ENCODE data around the gene GCAT. TPM values are rescaled to one million over a fixed set of nuclear protein-coding genes. Genes with fewer than 3 reads are reported as not detected.

GCAT gene
- total RNA-seq, 1 experiment from 2014 or later = 24.8 TPM

GRCh38 chr22:37823134-37823985, 15.6 kb downstream of the GCAT start, which contains the start of gene GALR3:
Gene GALR3 (plus strand): TSS chr22:37823382. CDS start chr22:37823407, 25 bp downstream.
- no TSS peak for BruUV-seq (replicated peaks)
- Mint-ChIP-seq H3K4me1 (ENCODE audit: low read depth, unreplicated experiment) (peaks cover 12% of the 10 kb centered on the region), H3K27me3 (ENCODE audit: insufficient read depth, unreplicated experiment) (no peaks in the 10 kb centered on the region), H3K36me3 (ENCODE audit: insufficient read depth, unreplicated experiment) (peaks cover 14% of the 10 kb centered on the region), H3K9me3 (ENCODE audit: unreplicated experiment) (no peaks in the 10 kb centered on the region), H3K4me3 (ENCODE audit: unreplicated experiment) (no peak within 1 kb of the TSS), H3K27ac (ENCODE audit: unreplicated experiment) (no peak within 1 kb of the TSS)
- POLR2A ChIA-PET = no interaction called here
- no peaks in the 10 kb centered on the region for H3K9me3 ChIP-seq
- no peak for DNase-seq
- no peaks in the 10 kb centered on the region for H3K36me3 ChIP-seq (ENCODE audit: control insufficient read depth, insufficient read depth, low read length)
- H3K4me1 ChIP-seq = 0 out of 2 replicates have a peak, but pooled peaks cover 4% of the 10 kb centered on the region
- TF ChIP-seq CTCF (IDR thresholded peaks at IDR 0.05; ENCODE audit: insufficient read depth in 1 of 2, low read depth in 1 of 2, low read length in 1 of 2, severe bottlenecking in 1 of 2, unreplicated experiment in 1 of 2) = no peak
- intact Hi-C loops (cut with micrococcal nuclease; ENCODE audit: unreplicated experiment) = no loop called here
- no peak within 1 kb of the TSS for H3K4me3 ChIP-seq (ENCODE audit: low read depth, low read length)
- H3K27me3 ChIP-seq (replicated peaks; ENCODE audit: control insufficient read depth, insufficient read depth, low read length) = no peaks in the 10 kb centered on the region
- CTCF ChIA-PET = interaction anchor here (0.9 kb wide), 1 partner anchor 40 kb away, joined by 6 read pairs; no protein-coding TSS in a partner anchor

GRCh38 chr22:37824674-37825641, 17.2 kb downstream of the GCAT start:
- intact Hi-C loops (cut with micrococcal nuclease; ENCODE audit: unreplicated experiment) = no loop called here
- H3K9me3 ChIP-seq = no peaks in the 10 kb centered on the region
- TF ChIP-seq CTCF (IDR thresholded peaks at IDR 0.05; ENCODE audit: insufficient read depth in 1 of 2, low read depth in 1 of 2, low read length in 1 of 2, severe bottlenecking in 1 of 2, unreplicated experiment in 1 of 2) = no peak
- ChIA-PET POLR2A (interaction anchor here (0.6 kb wide), 1 partner anchor 149 kb away, joined by 9 read pairs; no protein-coding TSS in a partner anchor), CTCF (interaction anchor here (1.1 kb wide), 1 partner anchor 38 kb away, joined by 4 read pairs; no protein-coding TSS in a partner anchor)
- Mint-ChIP-seq H3K27ac (ENCODE audit: unreplicated experiment) (no peak overlapping the region), H3K9me3 (ENCODE audit: unreplicated experiment) (no peaks in the 10 kb centered on the region), H3K4me3 (ENCODE audit: unreplicated experiment) (no peak overlapping the region), H3K36me3 (ENCODE audit: insufficient read depth, unreplicated experiment) (peaks cover 9% of the 10 kb centered on the region), H3K27me3 (ENCODE audit: insufficient read depth, unreplicated experiment) (no peaks in the 10 kb centered on the region), H3K4me1 (ENCODE audit: low read depth, unreplicated experiment) (peaks cover 12% of the 10 kb centered on the region)
- H3K4me1 ChIP-seq = 0 out of 2 replicates have a peak, but pooled peaks cover 4% of the 10 kb centered on the region
- H3K36me3 ChIP-seq (ENCODE audit: control insufficient read depth, insufficient read depth, low read length) = no peaks in the 10 kb centered on the region
- no peak for DNase-seq
- H3K4me3 ChIP-seq (ENCODE audit: low read depth, low read length) = no peak overlapping the region
- BruUV-seq (replicated peaks) = no TSS peak
- H3K27me3 ChIP-seq (replicated peaks; ENCODE audit: control insufficient read depth, insufficient read depth, low read length) = no peaks in the 10 kb centered on the region

GRCh38 chr22:37827056-37827455, 19.3 kb downstream of the GCAT start:
- H3K4me3 ChIP-seq (ENCODE audit: low read depth, low read length) = no peak overlapping the region
- Mint-ChIP-seq H3K27ac (ENCODE audit: unreplicated experiment) (no peak overlapping the region), H3K9me3 (ENCODE audit: unreplicated experiment) (no peaks in the 10 kb centered on the region), H3K4me3 (ENCODE audit: unreplicated experiment) (no peak overlapping the region), H3K4me1 (ENCODE audit: low read depth, unreplicated experiment) (peaks cover 3% of the 10 kb centered on the region), H3K36me3 (ENCODE audit: insufficient read depth, unreplicated experiment) (peaks cover 5% of the 10 kb centered on the region), H3K27me3 (ENCODE audit: insufficient read depth, unreplicated experiment) (no peaks in the 10 kb centered on the region)
- intact Hi-C loops (cut with micrococcal nuclease; ENCODE audit: unreplicated experiment) = no loop called here
- ChIA-PET CTCF (no interaction called here), POLR2A (interaction anchor here (1.6 kb wide), 1 partner anchor 20 kb away, joined by 7 read pairs; the partner anchor contains the start of gene GCAT)
- no peak for DNase-seq
- H3K9me3 ChIP-seq = no peaks in the 10 kb centered on the region
- no peaks in the 10 kb centered on the region for H3K4me1 ChIP-seq
- no peaks in the 10 kb centered on the region for H3K27me3 ChIP-seq (replicated peaks; ENCODE audit: control insufficient read depth, insufficient read depth, low read length)
- no peak for TF ChIP-seq CTCF (IDR thresholded peaks at IDR 0.05; ENCODE audit: insufficient read depth in 1 of 2, low read depth in 1 of 2, low read length in 1 of 2, severe bottlenecking in 1 of 2, unreplicated experiment in 1 of 2)
- peaks cover 1% of the 10 kb centered on the region; the same call in 1 of the 2 replicates for H3K36me3 ChIP-seq (ENCODE audit: control insufficient read depth, insufficient read depth, low read length)
- no TSS peak for BruUV-seq (replicated peaks)

Measured in Caco-2 (cell line).